Lower lobe of right lung (tissue), 2 donors: ENCODE results near the gene LZTFL1. TPM values are rescaled to one million over a fixed set of nuclear protein-coding genes. Genes with fewer than 3 reads are reported as not detected.

Experiments used
- ATAC-seq, 2 donors: fragments of 200-7000 bp; cut with Tn5 transposase; one replicate each; pipeline ENCODE4 v1.9.1; 2020 to 2022; ENCODE audit warnings: mild to moderate bottlenecking in 2 of 2, moderate library complexity in 2 of 2
- DNase-seq: peaks from one replicate; pipeline ENCODE4 v3.0.0-alpha.2; 2020
- H3K27ac ChIP-seq: fragments of 200-600 bp; one replicate; pipeline ENCODE4 v1.8.0; 2022
- H3K27me3 ChIP-seq: fragments of 200-600 bp; one replicate; pipeline ENCODE4 v1.8.0; 2022; ENCODE audit warnings: low read depth
- H3K36me3 ChIP-seq: fragments of 200-600 bp; one replicate; pipeline ENCODE4 v1.8.0; 2022; ENCODE audit warnings: mild to moderate bottlenecking
- H3K4me1 ChIP-seq: fragments of 200-600 bp; one replicate; pipeline ENCODE4 v1.8.0; 2022
- H3K4me3 ChIP-seq: fragments of 200-600 bp; one replicate; pipeline ENCODE4 v1.8.0; 2022; ENCODE audit warnings: mild to moderate bottlenecking
- H3K9me3 ChIP-seq: fragments of 200-600 bp; one replicate; pipeline ENCODE4 v1.8.0; 2022
- intact Hi-C: fragments of 100-400 bp; cut with DNase I; formaldehyde crosslinking; loops from one replicate; pipeline ENCODE4 v1.11.0; 2022
- total RNA-seq: library from RNA; stranded (reverse); fragmentation: NEBNext Ultra II Directional; extraction: Animal tissue kit (Norgen Biotek cat#: 25700); gene quantifications from one replicate; pipeline ENCODE4 v1.2.1, GENCODE V29; 2021
- TF ChIP-seq, protein P1 (sequence below): fragments of 200-600 bp; IDR thresholded peaks from one replicate; pipeline ENCODE4 v1.8.0; 2022; ENCODE audit warnings: antibody characterized with exemption, mild to moderate bottlenecking
- donor health status: DM: no; HTN: yes; CAD: no; lungs with severe emphysema.

Gene LZTFL1
- total RNA-seq, 1 donor from 2014 or later, result 26.8 TPM

DNA sequence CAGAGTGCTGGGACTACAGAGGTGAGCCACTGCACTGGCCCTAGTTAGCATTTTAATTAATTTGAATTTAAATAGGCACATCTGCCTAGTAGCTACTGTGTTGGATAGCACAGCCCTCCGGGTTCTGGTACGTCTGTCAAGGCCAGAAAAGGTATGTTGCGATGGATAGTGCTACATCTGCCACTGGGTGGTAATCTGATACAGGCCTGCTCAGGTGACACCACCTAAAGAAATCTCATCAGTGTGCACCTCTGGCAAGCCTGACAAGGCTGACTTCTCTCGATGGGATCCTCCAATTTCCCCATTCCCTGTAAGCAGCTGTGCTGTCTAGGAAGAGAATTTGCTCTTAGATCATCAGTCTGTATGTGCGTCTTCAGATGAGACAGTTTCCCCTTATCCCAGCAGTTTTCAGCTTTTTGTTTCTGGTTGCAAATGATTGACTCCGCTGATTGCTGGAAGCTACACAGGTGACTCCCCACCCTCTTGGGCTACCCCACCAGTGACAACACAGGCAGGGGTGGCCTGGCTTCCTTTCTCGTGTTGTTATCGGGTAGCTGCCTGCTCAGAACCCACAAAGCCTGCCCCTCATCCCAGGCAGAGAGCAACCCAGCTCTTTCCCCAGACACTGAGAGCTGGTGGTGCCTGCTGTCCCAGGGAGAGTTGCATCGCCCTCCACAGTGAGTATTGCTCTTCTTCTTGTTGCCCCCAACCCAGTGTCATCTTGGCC is 44.2 kb upstream of the LZTFL1 start, which contains the start of gene CCR9:
CCR9 (plus strand) TSS at position 565 of the 727 bp plus-strand sequence. CDS start 8,391 bp downstream, outside the sequence.
- H3K4me3 ChIP-seq, result no peak within 1 kb of the TSS
- intact Hi-C loops, result no loop called here
- no peaks in the 10 kb centered on the region for H3K9me3 ChIP-seq
- no peaks in the 10 kb centered on the region for H3K36me3 ChIP-seq
- DNase-seq (no peak), ATAC-seq (no peak)
- no peaks in the 10 kb centered on the region for H3K4me1 ChIP-seq
- no peak within 1 kb of the TSS for H3K27ac ChIP-seq
- no peaks in the 10 kb centered on the region for H3K27me3 ChIP-seq
- TF ChIP-seq, protein P1, sequence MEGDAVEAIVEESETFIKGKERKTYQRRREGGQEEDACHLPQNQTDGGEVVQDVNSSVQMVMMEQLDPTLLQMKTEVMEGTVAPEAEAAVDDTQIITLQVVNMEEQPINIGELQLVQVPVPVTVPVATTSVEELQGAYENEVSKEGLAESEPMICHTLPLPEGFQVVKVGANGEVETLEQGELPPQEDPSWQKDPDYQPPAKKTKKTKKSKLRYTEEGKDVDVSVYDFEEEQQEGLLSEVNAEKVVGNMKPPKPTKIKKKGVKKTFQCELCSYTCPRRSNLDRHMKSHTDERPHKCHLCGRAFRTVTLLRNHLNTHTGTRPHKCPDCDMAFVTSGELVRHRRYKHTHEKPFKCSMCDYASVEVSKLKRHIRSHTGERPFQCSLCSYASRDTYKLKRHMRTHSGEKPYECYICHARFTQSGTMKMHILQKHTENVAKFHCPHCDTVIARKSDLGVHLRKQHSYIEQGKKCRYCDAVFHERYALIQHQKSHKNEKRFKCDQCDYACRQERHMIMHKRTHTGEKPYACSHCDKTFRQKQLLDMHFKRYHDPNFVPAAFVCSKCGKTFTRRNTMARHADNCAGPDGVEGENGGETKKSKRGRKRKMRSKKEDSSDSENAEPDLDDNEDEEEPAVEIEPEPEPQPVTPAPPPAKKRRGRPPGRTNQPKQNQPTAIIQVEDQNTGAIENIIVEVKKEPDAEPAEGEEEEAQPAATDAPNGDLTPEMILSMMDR, result no peak

DNA sequence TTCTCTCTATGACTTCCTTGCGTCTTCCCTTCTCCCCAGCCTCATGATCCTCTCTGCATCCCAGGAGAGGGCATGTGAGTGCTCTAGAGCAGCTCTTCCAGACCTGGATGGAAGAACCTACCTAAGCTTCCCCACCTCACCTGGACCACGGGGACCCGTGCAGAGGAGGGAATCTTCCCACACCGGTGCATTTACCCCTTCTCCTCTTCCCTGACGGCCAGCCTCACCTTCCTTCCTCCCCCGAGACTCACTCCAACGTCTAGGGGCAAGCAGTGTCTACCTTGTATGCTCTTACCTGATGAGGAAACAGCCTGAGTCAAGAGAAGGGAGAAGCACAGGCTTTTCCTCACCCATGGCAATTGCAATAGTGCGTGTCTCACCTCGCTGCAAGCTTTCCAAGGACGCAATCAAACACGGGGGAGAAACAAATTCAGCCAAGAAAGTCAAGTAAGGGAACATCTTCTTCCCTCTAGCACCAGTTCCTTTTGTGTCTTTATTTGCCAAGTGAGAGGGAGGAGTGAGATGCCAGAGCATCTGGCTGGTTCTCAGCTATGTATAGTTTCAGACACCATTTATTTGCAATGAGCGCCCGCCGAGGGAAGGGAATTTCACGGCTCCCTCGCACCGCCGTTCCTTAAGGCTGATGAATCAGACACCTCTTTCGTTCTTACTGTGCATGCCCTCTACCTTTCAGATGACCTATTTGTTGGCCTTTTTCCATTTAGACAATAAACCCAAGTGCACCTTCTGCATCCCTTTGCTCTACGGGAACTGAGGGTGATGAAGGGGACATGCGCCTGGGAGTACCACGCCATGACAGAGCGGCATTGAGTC is 42.7 kb upstream of the LZTFL1 start:
- Histone ChIP-seq H3K36me3 (no peaks in the 10 kb centered on the region), H3K4me1 (no peaks in the 10 kb centered on the region), H3K4me3 (no peak overlapping the region), H3K27ac (no peak overlapping the region), H3K9me3 (no peaks in the 10 kb centered on the region), H3K27me3 (no peaks in the 10 kb centered on the region)
- DNase-seq (no peak), ATAC-seq (no peak)
- TF ChIP-seq, protein P1, result no peak
- intact Hi-C loops, result no loop called here

DNA sequence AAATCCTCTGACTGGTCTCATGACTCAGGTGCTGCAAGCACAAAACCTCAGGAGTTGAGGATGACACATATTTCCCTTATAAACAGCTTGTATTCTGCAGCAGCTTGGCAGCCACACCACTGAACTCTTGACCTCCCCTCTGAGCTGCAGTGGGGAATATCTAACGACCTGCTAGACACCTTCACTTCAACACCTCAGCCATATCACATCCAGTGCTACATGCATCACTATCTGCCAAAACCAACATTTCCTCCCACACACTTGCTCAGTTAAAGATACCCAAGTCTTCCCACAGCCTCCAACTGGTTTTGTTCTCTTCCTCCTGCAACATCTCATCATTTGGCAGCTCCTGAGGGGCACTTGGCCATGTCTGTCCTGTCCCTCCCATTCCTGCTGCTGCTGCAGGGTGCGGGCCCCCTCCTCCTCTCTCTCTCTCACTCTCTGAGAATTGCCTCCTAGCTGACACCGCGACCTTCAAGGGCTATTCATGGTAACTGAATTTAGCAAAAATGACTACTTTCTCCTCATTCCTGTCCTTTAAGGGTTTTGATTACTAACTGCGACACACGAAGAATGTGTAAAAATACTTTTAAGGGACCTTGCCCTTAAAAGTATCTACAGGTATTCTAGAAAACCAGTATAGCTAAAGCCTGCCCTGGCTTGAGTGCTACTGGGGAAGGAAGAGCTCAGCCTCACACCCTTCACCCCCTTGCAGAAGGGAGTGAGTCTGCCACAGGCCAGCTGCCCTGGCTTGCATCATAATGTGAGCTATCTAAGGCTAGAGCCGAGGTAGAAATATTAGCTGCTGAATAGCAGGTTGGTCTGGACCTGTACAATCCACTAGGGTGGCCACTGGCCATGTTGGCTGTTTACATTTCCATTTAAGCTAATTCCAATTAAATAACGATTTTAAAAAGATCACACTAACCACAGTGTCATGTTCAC is 39.4 kb upstream of the LZTFL1 start:
- Histone ChIP-seq H3K36me3 (no peaks in the 10 kb centered on the region), H3K4me3 (no peak overlapping the region), H3K4me1 (no peaks in the 10 kb centered on the region), H3K9me3 (no peaks in the 10 kb centered on the region), H3K27ac (no peak overlapping the region), H3K27me3 (no peaks in the 10 kb centered on the region)
- DNase-seq, result no peak
- TF ChIP-seq, protein P1, result no peak
- intact Hi-C loops, result no loop called here
- ATAC-seq, result peak in 1 of 2 donors; percentile 56

DNA sequence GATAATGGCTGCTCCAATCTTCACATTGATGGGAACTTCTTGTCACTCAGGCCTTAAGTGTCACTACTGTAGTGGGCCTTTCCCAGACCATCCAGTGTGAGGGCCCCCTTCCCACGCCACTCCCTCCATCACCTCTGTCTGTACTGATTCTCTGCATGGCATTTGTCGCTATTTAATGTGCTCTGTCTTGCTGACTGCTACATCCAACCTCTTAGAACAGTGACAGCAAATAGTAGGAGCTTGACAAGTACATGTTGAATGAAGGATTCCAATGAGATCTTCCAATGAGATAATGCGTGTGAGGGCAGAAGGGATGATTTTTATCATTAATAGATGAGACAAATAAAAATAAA is 38.8 kb upstream of the LZTFL1 start:
- H3K27me3 ChIP-seq, result no peaks in the 10 kb centered on the region
- H3K36me3 ChIP-seq, result no peaks in the 10 kb centered on the region
- intact Hi-C loops, result no loop called here
- ATAC-seq (no peak), DNase-seq (no peak)
- H3K4me3 ChIP-seq, result no peak overlapping the region
- no peak overlapping the region for H3K27ac ChIP-seq
- TF ChIP-seq, protein P1, result no peak
- no peaks in the 10 kb centered on the region for H3K4me1 ChIP-seq
- H3K9me3 ChIP-seq, result no peaks in the 10 kb centered on the region

DNA sequence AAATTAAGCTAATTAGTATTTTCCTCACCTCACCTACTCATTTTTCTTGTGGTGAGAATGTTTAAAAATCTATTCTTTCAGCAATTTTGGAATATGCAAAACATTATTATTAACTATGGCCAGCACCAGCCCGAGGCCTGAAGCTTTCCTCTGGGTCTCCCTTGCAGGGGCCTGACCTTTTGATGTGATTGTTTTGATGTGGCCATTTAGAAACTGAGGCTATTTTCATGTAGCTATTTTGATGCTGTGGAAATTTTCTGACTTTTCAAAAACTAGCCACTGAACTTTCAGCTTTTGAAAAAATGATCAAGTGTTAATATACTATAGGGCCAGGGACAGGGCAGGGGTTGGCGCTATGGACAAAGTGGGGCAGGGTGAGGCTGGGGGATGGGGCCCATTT is 36.2 kb upstream of the LZTFL1 start:
- Histone ChIP-seq H3K36me3 (no peaks in the 10 kb centered on the region), H3K9me3 (no peaks in the 10 kb centered on the region), H3K4me1 (no peaks in the 10 kb centered on the region), H3K27ac (no peak overlapping the region), H3K27me3 (no peaks in the 10 kb centered on the region), H3K4me3 (no peak overlapping the region)
- DNase-seq (no peak), ATAC-seq (no peak)
- intact Hi-C loops, result no loop called here
- TF ChIP-seq, protein P1, result no peak
